PC-3 (cell line): Measurements from ENCODE around the gene KCNQ2. TPM values are rescaled to one million over a fixed set of nuclear protein-coding genes. Genes with fewer than 3 reads are reported as not detected.
A peak's percentile ranks its signal among the peaks of the same experiment; 100 is the strongest.

Experiments used
- ATAC-seq: fragments of 200-7000 bp; cut with Tn5 transposase; 2 replicates; pipeline ENCODE4 v1.9.1; 2020; ENCODE audit warnings: mild to moderate bottlenecking, moderate library complexity
- BruUV-seq: library from RNA; stranded (reverse); fragments of 400-500 nt; replicated peaks from 2 replicates; lab custom pipeline; 2021; lab: Mats Ljungman, UMichigan
- CTCF ChIA-PET: fragments of 300-600 bp; sonication (Branson Sonifier 250); formaldehyde crosslinking; loops from one replicate; lab custom pipeline; 2022; ENCODE audit warnings: antibody characterized with exemption; lab: Charles Lee
- POLR2A ChIA-PET: fragments of 300-600 bp; sonication (Branson Sonifier 250); formaldehyde crosslinking; loops from one replicate; lab custom pipeline; 2022; ENCODE audit warnings: antibody characterized with exemption; ENCODE audit not compliant: unreplicated experiment; lab: Charles Lee
- DNase-seq: peaks from one replicate; pipeline ENCODE4 v3.0.0-alpha.2; 2015
- H2AFZ ChIP-seq: fragments of 300-600 bp; sonication (generic); 2 replicates; pipeline ENCODE4 v1.6.0; 2016; ENCODE audit warnings: antibody characterized with exemption, low read length
- H3F3A ChIP-seq: fragments of 300-600 bp; sonication (generic); one replicate; pipeline ENCODE4 v1.6.0; 2017; ENCODE audit warnings: antibody characterized with exemption, low read length, control low read depth, mild to moderate bottlenecking; ENCODE audit not compliant: unreplicated experiment
- H3K27ac ChIP-seq: fragments of 300-600 bp; sonication (generic); 2 replicates; pipeline ENCODE4 v1.5.1; 2016; ENCODE audit warnings: mild to moderate bottlenecking, low read length
- H3K27me3 ChIP-seq: fragments of 300-600 bp; sonication (generic); 2 replicates; pipeline ENCODE4 v1.6.1; 2016; ENCODE audit warnings: low read length, mixed read lengths
- H3K36me3 ChIP-seq: fragments of 300-600 bp; sonication (generic); 2 replicates; pipeline ENCODE4 v1.6.1; 2016; ENCODE audit warnings: low read depth, mixed run types, low read length, mixed read lengths
- H3K4me1 ChIP-seq: fragments of 300-600 bp; sonication (generic); 2 replicates; pipeline ENCODE4 v1.5.1; 2016; ENCODE audit warnings: low read length; ENCODE audit not compliant: insufficient read depth
- H3K4me2 ChIP-seq: fragments of 300-600 bp; sonication (generic); 2 replicates; pipeline ENCODE4 v1.6.0; 2016; ENCODE audit warnings: low read length
- H3K4me3 ChIP-seq: fragments of 300-600 bp; sonication (generic); 2 replicates; pipeline ENCODE4 v1.5.1; 2016; ENCODE audit warnings: mild to moderate bottlenecking, low read length, mixed read lengths
- H3K79me2 ChIP-seq: fragments of 300-600 bp; sonication (generic); 2 replicates; pipeline ENCODE4 v1.6.1; 2017; ENCODE audit warnings: low read length, mixed read lengths
- H3K9ac ChIP-seq: fragments of 300-600 bp; sonication (generic); 2 replicates; pipeline ENCODE4 v1.6.0; 2016; ENCODE audit warnings: mild to moderate bottlenecking, low read length
- H3K9me2 ChIP-seq: fragments of 300-600 bp; sonication (generic); replicated peaks from 2 replicates; pipeline ENCODE4 v1.6.1; 2016; ENCODE audit warnings: mixed run types, low read length, mixed read lengths
- H3K9me3 ChIP-seq: fragments of 300-600 bp; sonication (generic); 2 replicates; pipeline ENCODE4 v1.6.1; 2016; ENCODE audit warnings: low read length, mixed read lengths
- H4K20me1 ChIP-seq: fragments of 300-600 bp; sonication (generic); 2 replicates; pipeline ENCODE4 v1.6.1; 2016; ENCODE audit warnings: low read length, mixed read lengths
- EZH2 ChIP-seq: fragments of 300-600 bp; sonication (generic); IDR thresholded peaks from one replicate; pipeline ENCODE4 v1.6.1; 2017; ENCODE audit warnings: antibody characterized with exemption, mild to moderate bottlenecking, low read length; ENCODE audit not compliant: unreplicated experiment
- EZH2phosphoT487 ChIP-seq: fragments of 300-600 bp; sonication (generic); IDR thresholded peaks from 2 replicates; pipeline ENCODE4 v1.6.1; 2018; ENCODE audit warnings: mild to moderate bottlenecking, antibody characterized with exemption, low read length, borderline replicate concordance
- intact Hi-C: fragments of 100-400 bp; cut with micrococcal nuclease; formaldehyde crosslinking; loops from 2 replicates; pipeline ENCODE4 v1.9.0; 2023
- total RNA-seq: library from RNA; depleted of rRNA; stranded (reverse); fragments of >200 nt; gene quantifications from 2 replicates; pipeline ENCODE4 v1.2.3, GENCODE V29; 2014
- TF ChIP-seq, protein P1 (sequence below): fragments of 300-600 bp; sonication (generic); conservative IDR thresholded peaks from 2 replicates; pipeline ENCODE4 v1.5.1; 2017; ENCODE audit warnings: antibody characterized with exemption, low read depth, mild to moderate bottlenecking, low read length

Gene KCNQ2
- total RNA-seq, 1 experiment from 2014 or later: not detected

DNA sequence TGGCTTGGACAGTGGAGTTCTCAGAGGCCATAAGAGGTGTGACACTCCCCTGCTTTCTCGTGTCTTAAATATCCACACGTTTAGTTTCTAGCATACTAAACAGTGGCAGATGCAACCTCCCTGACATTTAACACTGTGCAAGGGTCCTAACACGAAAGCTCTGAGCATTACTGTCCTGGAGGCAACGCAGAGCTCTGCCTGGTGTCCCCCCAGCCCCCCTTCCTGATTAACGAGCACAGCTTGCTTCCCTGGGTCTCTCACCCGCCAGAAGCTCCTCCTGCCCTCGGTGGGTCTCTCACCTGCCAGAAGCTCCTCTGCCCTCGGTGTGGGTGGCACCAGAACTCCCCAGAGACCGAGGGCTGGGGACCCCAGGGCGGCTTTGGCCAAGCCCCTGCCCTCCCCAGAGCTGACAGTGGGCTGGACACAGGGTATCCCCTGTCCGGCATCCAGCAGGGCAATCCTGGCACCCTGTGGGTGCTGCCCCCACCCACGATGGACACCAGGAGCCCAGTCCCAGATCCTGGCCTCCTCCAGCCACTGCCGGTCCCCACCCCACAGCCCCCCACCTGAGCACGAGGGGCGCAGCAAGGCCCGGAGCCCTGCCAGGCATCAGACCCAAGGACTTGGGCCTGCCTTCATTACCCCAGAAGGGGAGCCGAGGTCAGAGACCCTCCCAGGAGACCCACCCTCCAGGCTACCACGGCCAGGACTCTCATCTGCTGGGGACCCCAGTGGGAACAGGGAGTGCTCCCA, 12.4 kb upstream of the KCNQ2 start:
- Histone ChIP-seq H3K9me2 (no peaks in the 10 kb centered on the region), H3K79me2 (no peaks in the 10 kb centered on the region), H3K4me3 (no peak overlapping the region), H4K20me1 (no peaks in the 10 kb centered on the region; the same call in 1 of the 2 replicates), H3F3A (no peaks in the 10 kb centered on the region), H3K4me2 (no peak overlapping the region), H3K27ac (no peak overlapping the region), H2AFZ (no peak overlapping the region), H3K4me1 (no peaks in the 10 kb centered on the region), H3K27me3 (no peaks in the 10 kb centered on the region), H3K36me3 (no peaks in the 10 kb centered on the region), H3K9me3 (no peaks in the 10 kb centered on the region), H3K9ac (no peak overlapping the region)
- TF ChIP-seq EZH2 (no peak), EZH2phosphoT487 (no peak)
- TF ChIP-seq, protein P1, sequence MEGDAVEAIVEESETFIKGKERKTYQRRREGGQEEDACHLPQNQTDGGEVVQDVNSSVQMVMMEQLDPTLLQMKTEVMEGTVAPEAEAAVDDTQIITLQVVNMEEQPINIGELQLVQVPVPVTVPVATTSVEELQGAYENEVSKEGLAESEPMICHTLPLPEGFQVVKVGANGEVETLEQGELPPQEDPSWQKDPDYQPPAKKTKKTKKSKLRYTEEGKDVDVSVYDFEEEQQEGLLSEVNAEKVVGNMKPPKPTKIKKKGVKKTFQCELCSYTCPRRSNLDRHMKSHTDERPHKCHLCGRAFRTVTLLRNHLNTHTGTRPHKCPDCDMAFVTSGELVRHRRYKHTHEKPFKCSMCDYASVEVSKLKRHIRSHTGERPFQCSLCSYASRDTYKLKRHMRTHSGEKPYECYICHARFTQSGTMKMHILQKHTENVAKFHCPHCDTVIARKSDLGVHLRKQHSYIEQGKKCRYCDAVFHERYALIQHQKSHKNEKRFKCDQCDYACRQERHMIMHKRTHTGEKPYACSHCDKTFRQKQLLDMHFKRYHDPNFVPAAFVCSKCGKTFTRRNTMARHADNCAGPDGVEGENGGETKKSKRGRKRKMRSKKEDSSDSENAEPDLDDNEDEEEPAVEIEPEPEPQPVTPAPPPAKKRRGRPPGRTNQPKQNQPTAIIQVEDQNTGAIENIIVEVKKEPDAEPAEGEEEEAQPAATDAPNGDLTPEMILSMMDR: no peak
- POLR2A ChIA-PET: no interaction called here
- ATAC-seq: no peak
- intact Hi-C loops: no loop called here
- no TSS peak for BruUV-seq
- no peak for DNase-seq
- CTCF ChIA-PET: no interaction called here

DNA sequence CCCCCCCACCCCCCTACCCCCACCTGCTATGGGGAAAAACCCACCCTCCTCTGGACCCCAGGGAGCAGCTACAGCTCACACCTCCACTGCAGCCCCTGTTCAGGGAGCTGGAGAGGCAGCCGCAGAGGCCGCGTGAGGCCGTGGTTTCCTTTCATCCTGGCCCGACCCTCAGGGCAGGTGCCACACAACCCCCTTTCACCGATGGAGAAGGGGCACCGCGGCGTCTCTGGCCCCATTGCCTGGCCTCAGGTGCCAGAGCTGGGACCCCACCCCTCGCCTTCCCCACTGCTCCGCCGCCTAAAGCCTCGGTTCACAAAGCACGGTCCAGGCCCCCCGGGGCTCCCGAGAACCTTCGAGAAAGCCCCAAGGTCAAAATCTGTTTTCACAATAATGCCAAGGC, 11.8 kb upstream of the KCNQ2 start:
- intact Hi-C loops: no loop called here
- POLR2A ChIA-PET: no interaction called here
- H3K4me2 ChIP-seq: no peak overlapping the region
- H3K4me1 ChIP-seq: 0 out of 2 replicates have a peak, but pooled peaks cover 5% of the 10 kb centered on the region
- H3K9me3 ChIP-seq: no peaks in the 10 kb centered on the region
- no TSS peak for BruUV-seq
- no peaks in the 10 kb centered on the region for H3K27me3 ChIP-seq
- no peak overlapping the region for H3K27ac ChIP-seq
- no peaks in the 10 kb centered on the region for H3K79me2 ChIP-seq
- no peak overlapping the region for H3K9ac ChIP-seq
- H3F3A ChIP-seq: no peaks in the 10 kb centered on the region
- CTCF ChIA-PET: no interaction called here
- no peak overlapping the region for H2AFZ ChIP-seq
- H4K20me1 ChIP-seq: no peaks in the 10 kb centered on the region; the same call in 1 of the 2 replicates
- no peak overlapping the region for H3K4me3 ChIP-seq
- DNase-seq (no peak), ATAC-seq (no peak)
- no peak for TF ChIP-seq EZH2
- TF ChIP-seq, protein P1: no peak
- no peak for TF ChIP-seq EZH2phosphoT487
- no peaks in the 10 kb centered on the region for H3K9me2 ChIP-seq
- no peaks in the 10 kb centered on the region for H3K36me3 ChIP-seq

DNA sequence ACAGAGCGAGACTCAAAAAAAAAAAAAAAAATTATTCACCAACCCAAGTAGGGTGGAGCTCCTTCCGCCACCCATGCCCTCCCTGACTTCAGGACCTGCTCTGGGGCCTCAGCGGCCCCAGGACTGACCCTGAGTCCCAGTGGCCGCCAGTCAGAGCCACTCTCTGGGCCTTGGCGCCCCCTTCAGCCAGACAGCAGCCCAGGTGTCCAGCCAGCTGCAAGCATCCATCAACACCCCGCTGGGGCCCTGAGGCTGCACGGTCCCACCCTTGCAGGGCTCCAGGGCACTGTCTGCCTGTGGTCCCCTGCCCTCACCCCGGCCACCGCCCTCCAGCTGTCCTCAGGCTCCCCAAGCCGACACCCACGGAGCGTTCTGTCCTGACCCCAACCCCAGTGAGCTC, 11.4 kb upstream of the KCNQ2 start:
- H3K4me3 ChIP-seq: no peak overlapping the region
- no peak overlapping the region for H2AFZ ChIP-seq
- no peak overlapping the region for H3K4me2 ChIP-seq
- ChIA-PET POLR2A (no interaction called here), CTCF (no interaction called here)
- no peaks in the 10 kb centered on the region for H3K36me3 ChIP-seq
- H3K27me3 ChIP-seq: no peaks in the 10 kb centered on the region
- H3K9ac ChIP-seq: no peak overlapping the region
- H3F3A ChIP-seq: no peaks in the 10 kb centered on the region
- intact Hi-C loops: no loop called here
- H3K9me3 ChIP-seq: no peaks in the 10 kb centered on the region
- H3K4me1 ChIP-seq: 0 out of 2 replicates have a peak, but pooled peaks cover 5% of the 10 kb centered on the region
- H3K27ac ChIP-seq: no peak overlapping the region
- H4K20me1 ChIP-seq: no peaks in the 10 kb centered on the region; the same call in 1 of the 2 replicates
- no peak for DNase-seq
- no TSS peak for BruUV-seq
- TF ChIP-seq EZH2phosphoT487 (no peak), EZH2 (no peak)
- TF ChIP-seq, protein P1: peak; percentile 28; the same call in 1 of the 2 replicates
- no peaks in the 10 kb centered on the region for H3K79me2 ChIP-seq
- ATAC-seq: peak; percentile 9; the same call in 1 of the 2 replicates
- H3K9me2 ChIP-seq: no peaks in the 10 kb centered on the region
